K562 (cell line): ENCODE measurements around the gene ANKS4B. TPM values are rescaled to one million over a fixed set of nuclear protein-coding genes. Genes with fewer than 3 reads are reported as not detected.

Experiments used
- ATAC-seq: fragments of 200-7000 bp; cut with Tn5 transposase; 3 replicates; pipeline ENCODE4 v1.9.1; 2020; ENCODE audit warnings: moderate library complexity
- BruUV-seq: library from RNA; stranded (reverse); fragments of 400-500 nt; replicated peaks from 2 replicates; lab custom pipeline; 2021; lab: Mats Ljungman, UMichigan
- CTCF ChIA-PET: fragments of 300-600 bp; formaldehyde crosslinking; extraction: SDS; loops from one replicate; lab custom pipeline; 2021; ENCODE audit warnings: low intra/inter-chr PET ratio; lab: Yijun Ruan, JAX
- POLR2A ChIA-PET: fragments of 300-600, 350-650 bp; sonication (Branson Sonifier 250); formaldehyde crosslinking; extraction: SDS; loops from one replicate; lab custom pipeline; 2021; ENCODE audit warnings: antibody characterized with exemption, inconsistent platforms; lab: Yijun Ruan, JAX
- DNase-seq, 4 experiments: peaks; one replicate each; pipeline versions ENCODE4 v3.0.0 to v3.0.0-alpha.2; 2011 to 2018; ENCODE audit warnings: low spot score in 3 of 4, mixed read lengths in 3 of 4; ENCODE audit errors: extremely low read depth in 1 of 4
- FAIRE-seq: peaks from 2 replicates; lab custom pipeline; 2011; peaks lifted over from hg19 to GRCh38; lab: Jason Lieb, UNC
- H2AFZ ChIP-seq: 2 replicates; pipeline ENCODE4 v1.6.0; 2011; ENCODE audit warnings: low read depth, low read length, control low read depth, inconsistent platforms
- H3K27ac ChIP-seq: fragments of 200-600 bp; 3 replicates; pipeline ENCODE4 v1.8.0; 2011; ENCODE audit warnings: low read depth, mild to moderate bottlenecking, control low read depth, inconsistent platforms, low read length, moderate library complexity, mixed read lengths; ENCODE audit errors: extremely low read depth
- H3K27me3 ChIP-seq, 2 experiments: fragments of 300-600 bp in 1 of 2; 2 replicates in 1 of 2; 3 replicates in 1 of 2; pipeline versions ENCODE4 v1.6.0 to v1.8.0; 2011; ENCODE audit warnings: inconsistent platforms in 2 of 2, low read length in 2 of 2, mild to moderate bottlenecking in 1 of 2, mixed read lengths in 1 of 2, moderate library complexity in 1 of 2; ENCODE audit not compliant: control insufficient read depth in 2 of 2, insufficient read depth in 2 of 2
- H3K36me3 ChIP-seq: fragments of 300-600 bp; 3 replicates; pipeline ENCODE4 v1.8.0; 2011; ENCODE audit warnings: mild to moderate bottlenecking, low read length, inconsistent platforms; ENCODE audit not compliant: control insufficient read depth, insufficient read depth
- H3K4me1 ChIP-seq, 2 experiments: fragments of 200-600 bp in 1 of 2; replicated peaks in 1 of 2; 2 replicates in 1 of 2; 3 replicates in 1 of 2; pipeline versions ENCODE4 v1.5.1 to v1.8.0; 2011; ENCODE audit warnings: inconsistent platforms in 2 of 2, low read length in 2 of 2, mild to moderate bottlenecking in 1 of 2, mixed read lengths in 1 of 2, moderate library complexity in 1 of 2; ENCODE audit not compliant: control insufficient read depth in 2 of 2, insufficient read depth in 2 of 2
- H3K4me2 ChIP-seq: 2 replicates; pipeline ENCODE4 v1.6.1; 2011; ENCODE audit warnings: low read length, control low read depth, inconsistent platforms, mixed read lengths; ENCODE audit not compliant: insufficient read depth
- H3K4me3 ChIP-seq: fragments of 200-600 bp; sonication (generic), shearing (Covaris generic); 2 replicates; pipeline ENCODE4 v1.5.1; 2016; ENCODE audit warnings: control low read depth, inconsistent platforms
- H3K79me2 ChIP-seq: fragments of 200-600 bp; 3 replicates; pipeline ENCODE4 v1.8.0; 2011; ENCODE audit warnings: low read length, inconsistent platforms; ENCODE audit not compliant: control insufficient read depth, insufficient read depth
- H3K9ac ChIP-seq, 2 experiments: 2 replicates each; pipeline versions ENCODE4 v1.6.0 to v1.6.1; 2011; ENCODE audit warnings: low read depth in 2 of 2, low read length in 2 of 2, control low read depth in 1 of 2, inconsistent platforms in 1 of 2, mild to moderate bottlenecking in 1 of 2, mixed read lengths in 1 of 2; ENCODE audit not compliant: insufficient read depth in 1 of 2
- H3K9me1 ChIP-seq: one replicate; pipeline ENCODE4 v1.6.0; 2011; ENCODE audit warnings: inconsistent platforms, mild to moderate bottlenecking, low read length, moderate library complexity; ENCODE audit not compliant: control insufficient read depth, insufficient read depth
- H3K9me3 ChIP-seq: replicated peaks from 2 replicates; pipeline ENCODE4 v1.5.1; 2011; ENCODE audit warnings: low read depth, low read length, inconsistent platforms; ENCODE audit not compliant: control insufficient read depth, insufficient read depth
- H4K20me1 ChIP-seq: replicated peaks from 2 replicates; pipeline ENCODE4 v1.6.1; 2011; ENCODE audit warnings: low read length, inconsistent platforms, mixed read lengths; ENCODE audit not compliant: control insufficient read depth, insufficient read depth
- BHLHE40 ChIP-seq: IDR thresholded peaks from 2 replicates; pipeline ENCODE4 v1.6.1; 2011; ENCODE audit warnings: low read length, improper control_type of control experiment
- BRCA1 ChIP-seq, 2 experiments: fragments of 450-650 bp in 1 of 2; sonication (generic) in 1 of 2; formaldehyde crosslinking in 1 of 2; IDR thresholded peaks; 2 replicates each; pipeline versions ENCODE4 v1.5.0 to v1.6.1; 2017 to 2020; ENCODE audit warnings: mild to moderate bottlenecking in 1 of 2, missing genetic modification reagents in 1 of 2
- CBX5 ChIP-seq: IDR thresholded peaks from 2 replicates; pipeline ENCODE4 v1.6.1; 2014; ENCODE audit warnings: low read depth, borderline replicate concordance
- CXXC5 ChIP-seq: fragments of 250-450 bp; sonication (Bioruptor Pico); IDR thresholded peaks from 2 replicates; pipeline ENCODE4 v1.8.0; 2022; ENCODE audit warnings: inconsistent platforms, mild to moderate bottlenecking, moderate library complexity
- DDX20 ChIP-seq: fragments of 450-650 bp; IDR thresholded peaks from 2 replicates; pipeline ENCODE4 v1.6.1; 2016; ENCODE audit warnings: missing genetic modification characterization, low read depth, mild to moderate bottlenecking, missing compliant biosample characterization, moderate library complexity
- ELF4 ChIP-seq: fragments of 450-650 bp; formaldehyde crosslinking; IDR thresholded peaks from 2 replicates; pipeline ENCODE4 v1.4.0; 2022; ENCODE audit warnings: missing genetic modification characterization
- EWSR1 ChIP-seq: fragments of 450-650 bp; IDR thresholded peaks from 2 replicates; pipeline ENCODE4 v1.6.1; 2018; ENCODE audit warnings: borderline replicate concordance, mild to moderate bottlenecking, low read depth, moderate library complexity; ENCODE audit not compliant: partially characterized antibody
- FIP1L1 ChIP-seq: fragments of 200-400 bp; formaldehyde crosslinking; IDR thresholded peaks from 2 replicates; pipeline ENCODE4 v1.6.1; 2018; ENCODE audit warnings: mild to moderate bottlenecking, low read depth, low read length; ENCODE audit not compliant: poor library complexity, severe bottlenecking
- KLF6 ChIP-seq: fragments of 250-450 bp; sonication (Bioruptor Pico); IDR thresholded peaks from 2 replicates; pipeline ENCODE4 v1.4.0; 2020; ENCODE audit warnings: mild to moderate bottlenecking, moderate library complexity, borderline replicate concordance
- LEF1 ChIP-seq: fragments of 450-650 bp; IDR thresholded peaks from 2 replicates; pipeline ENCODE4 v1.6.1; 2016; ENCODE audit warnings: mild to moderate bottlenecking
- MXI1 ChIP-seq: IDR thresholded peaks from 2 replicates; pipeline ENCODE4 v1.6.1; 2011; ENCODE audit warnings: low read depth, mild to moderate bottlenecking, improper control_type of control experiment, low read length
- ZBTB8A ChIP-seq: fragments of 450-650 bp; IDR thresholded peaks from 2 replicates; pipeline ENCODE4 v1.6.1; 2018; ENCODE audit warnings: mild to moderate bottlenecking, moderate library complexity; ENCODE audit not compliant: partially characterized antibody
- ZKSCAN8 ChIP-seq: fragments of 200-800 bp; sonication (Bioruptor generic); IDR thresholded peaks from 2 replicates; pipeline ENCODE4 v1.6.1; 2016; ENCODE audit warnings: missing genetic modification characterization, missing compliant biosample characterization
- ZNF584 ChIP-seq: fragments of 200-800 bp; sonication (Bioruptor generic); IDR thresholded peaks from 2 replicates; pipeline ENCODE4 v1.6.1; 2016; ENCODE audit warnings: low read depth, mild to moderate bottlenecking, missing genetic modification characterization, missing compliant biosample characterization
- ZNF668 ChIP-seq: fragments of 250-450 bp; sonication (Bioruptor Pico); IDR thresholded peaks from 2 replicates; pipeline ENCODE4 v1.8.0; 2022; ENCODE audit warnings: mild to moderate bottlenecking, inconsistent platforms
- ZZZ3 ChIP-seq: fragments of 450-650 bp; IDR thresholded peaks from 2 replicates; pipeline ENCODE4 v1.6.1; 2016; ENCODE audit warnings: antibody characterized with exemption, mild to moderate bottlenecking, moderate library complexity
- WGBS: fragments of 100-300 bp; shearing (Covaris generic); methylation state at CpG from one replicate; pipeline ENCODE4 v1.1.6; 2016; ENCODE audit warnings: low coverage, mixed read lengths; ENCODE audit not compliant: insufficient coverage; ENCODE audit errors: missing lambda C conversion rate; 5-methylcytosine and 5-hydroxymethylcytosine counted together
- in situ Hi-C: fragments of 300-500 bp; cut with MboI; formaldehyde crosslinking; loops from 4 replicates; pipeline ENCODE4 v1.15.0; 2018; ENCODE audit warnings: inconsistent platforms, mixed read lengths
- intact Hi-C: fragments of 100-400 bp; cut with micrococcal nuclease; formaldehyde crosslinking; loops from 2 replicates; pipeline ENCODE4 v1.14.2; 2022
- polyA plus RNA-seq, 8 experiments: library from polyadenylated mRNA; depleted of rRNA in 4 of 8; stranded (reverse) in 5 of 8; unstranded in 3 of 8; fragments of >200 nt; fragmentation: Nextera tagmentation in 2 of 8; fragmentation: Illumina TruSeq in 1 of 8; extraction: Ambion mirVana in 2 of 8; extraction: Trizol in 1 of 8; gene quantifications; 2 replicates each; pipeline versions ENCODE4 v1.2.1 to v1.2.3, GENCODE V29; 2011 to 2014; ENCODE audit warnings: inconsistent platforms in 1 of 8, missing spikeins in 1 of 8
- total RNA-seq, 7 experiments: library from RNA; depleted of rRNA in 6 of 7; stranded (reverse); fragments of >200 nt in 6 of 7; fragmentation: Illumina TruSeq in 2 of 7; extraction: Trizol in 2 of 7; gene quantifications; 2 replicates each; pipeline versions ENCODE4 v1.2.1 to v1.2.3, GENCODE V29; 2011 to 2021; ENCODE audit warnings: low replicate concordance in 1 of 7
- TF ChIP-seq, protein P1 (sequence below): fragments of 250-450 bp; sonication (Bioruptor Pico); IDR thresholded peaks from 2 replicates; pipeline ENCODE4 v1.4.0; 2020; ENCODE audit warnings: mild to moderate bottlenecking, moderate library complexity

The ANKS4B gene
- total and polyA plus RNA-seq, 9 of the 15 experiments (the other 6 are each of a cell fraction or from before 2014, with no cell fraction given): not detected

DNA sequence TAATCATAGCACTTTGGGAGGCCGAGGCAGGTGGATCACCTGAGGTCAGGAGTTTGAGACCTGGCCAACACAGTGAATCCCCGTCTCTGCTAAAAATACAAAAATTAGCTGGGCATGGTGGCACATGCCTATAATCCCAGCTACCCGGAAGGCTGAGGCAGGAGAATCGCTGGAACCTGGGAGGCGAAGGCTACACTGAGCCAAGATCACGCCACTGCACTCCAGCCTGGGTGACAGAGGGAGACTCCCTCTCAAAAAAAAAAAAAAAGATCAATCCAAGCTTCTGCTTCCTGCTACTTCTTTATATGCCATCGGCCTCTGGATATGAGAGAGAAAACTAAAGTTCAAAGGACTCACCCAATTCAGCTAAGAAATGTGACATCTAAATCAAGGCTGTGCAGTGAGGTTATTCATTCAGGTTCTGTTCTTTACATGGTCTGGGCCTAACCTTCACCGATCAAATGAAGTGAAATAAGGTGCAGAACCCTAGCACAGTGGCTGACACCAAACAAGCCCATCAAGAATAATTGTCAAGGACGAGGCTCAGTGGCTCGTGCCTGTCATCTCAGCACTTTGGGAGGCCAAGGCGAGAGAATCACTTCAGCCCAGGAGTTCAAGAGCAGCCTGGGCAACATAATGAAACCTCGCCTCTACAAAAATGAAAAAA is 47.7 kb upstream of the ANKS4B start (continued):
- TF ChIP-seq DDX20 (tag) (no peak), ELF4 (CRISPR knock-in tag) (no peak), EWSR1 (no peak), ZZZ3 (no peak)
- TF ChIP-seq, protein P1, sequence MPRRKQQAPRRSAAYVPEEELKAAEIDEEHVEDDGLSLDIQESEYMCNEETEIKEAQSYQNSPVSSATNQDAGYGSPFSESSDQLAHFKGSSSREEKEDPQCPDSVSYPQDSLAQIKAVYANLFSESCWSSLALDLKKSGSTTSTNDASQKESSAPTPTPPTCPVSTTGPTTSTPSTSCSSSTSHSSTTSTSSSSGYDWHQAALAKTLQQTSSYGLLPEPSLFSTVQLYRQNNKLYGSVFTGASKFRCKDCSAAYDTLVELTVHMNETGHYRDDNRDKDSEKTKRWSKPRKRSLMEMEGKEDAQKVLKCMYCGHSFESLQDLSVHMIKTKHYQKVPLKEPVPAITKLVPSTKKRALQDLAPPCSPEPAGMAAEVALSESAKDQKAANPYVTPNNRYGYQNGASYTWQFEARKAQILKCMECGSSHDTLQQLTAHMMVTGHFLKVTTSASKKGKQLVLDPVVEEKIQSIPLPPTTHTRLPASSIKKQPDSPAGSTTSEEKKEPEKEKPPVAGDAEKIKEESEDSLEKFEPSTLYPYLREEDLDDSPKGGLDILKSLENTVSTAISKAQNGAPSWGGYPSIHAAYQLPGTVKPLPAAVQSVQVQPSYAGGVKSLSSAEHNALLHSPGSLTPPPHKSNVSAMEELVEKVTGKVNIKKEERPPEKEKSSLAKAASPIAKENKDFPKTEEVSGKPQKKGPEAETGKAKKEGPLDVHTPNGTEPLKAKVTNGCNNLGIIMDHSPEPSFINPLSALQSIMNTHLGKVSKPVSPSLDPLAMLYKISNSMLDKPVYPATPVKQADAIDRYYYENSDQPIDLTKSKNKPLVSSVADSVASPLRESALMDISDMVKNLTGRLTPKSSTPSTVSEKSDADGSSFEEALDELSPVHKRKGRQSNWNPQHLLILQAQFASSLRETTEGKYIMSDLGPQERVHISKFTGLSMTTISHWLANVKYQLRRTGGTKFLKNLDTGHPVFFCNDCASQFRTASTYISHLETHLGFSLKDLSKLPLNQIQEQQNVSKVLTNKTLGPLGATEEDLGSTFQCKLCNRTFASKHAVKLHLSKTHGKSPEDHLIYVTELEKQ (CRISPR knock-in tag): no peak

DNA sequence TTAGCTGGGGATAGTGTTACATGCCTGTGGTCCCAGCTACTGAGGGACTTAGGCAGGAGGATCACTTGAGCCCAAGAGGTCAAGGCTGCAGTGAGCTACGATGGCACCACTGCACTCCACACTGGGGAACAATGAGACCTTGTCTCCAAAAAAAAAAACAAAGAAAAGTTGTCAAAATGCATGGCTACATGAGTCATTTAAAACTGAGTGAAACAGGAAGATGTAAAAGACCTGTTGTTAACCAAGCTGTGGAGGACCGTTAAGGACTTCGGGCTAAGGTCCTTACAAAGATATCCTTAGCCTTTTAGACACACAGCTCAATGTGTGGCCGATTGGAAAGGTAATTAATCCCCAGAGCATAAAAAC is 47.2 kb upstream of the ANKS4B start:
- TF ChIP-seq MXI1 (no peak), CBX5 (no peak), ZNF668 (CRISPR knock-in tag) (no peak), FIP1L1 (no peak), KLF6 (CRISPR knock-in tag) (no peak), BRCA1 (IDR thresholded peaks at IDR 0.05) (no peak), BRCA1 (CRISPR knock-in tag; IDR thresholded peaks at IDR 0.05) (no peak), ZKSCAN8 (CRISPR knock-in tag) (no peak), BHLHE40 (no peak), ZBTB8A (no peak), LEF1 (no peak), ZNF584 (CRISPR knock-in tag) (no peak), CXXC5 (CRISPR knock-in tag) (no peak)
- Histone ChIP-seq H3K9me1 (no peaks in the 10 kb centered on the region), H3K36me3 (no peaks in the 10 kb centered on the region; the same call in 1 of the 3 replicates), H3K9ac (no peak overlapping the region), H3K4me2 (no peak overlapping the region), H2AFZ (no peak overlapping the region), H3K4me1 (peaks cover 5 to 8% of the 10 kb centered on the region in 2 experiments; a peak in 3 of 5 replicates), H3K27ac (no peak overlapping the region), H4K20me1 (peaks cover 3% of the 10 kb centered on the region; the same call in 1 of the 2 replicates), H3K4me3 (no peak overlapping the region), H3K27me3 (no peaks in the 10 kb centered on the region), H3K79me2 (no peaks in the 10 kb centered on the region), H3K9me3 (0 out of 2 replicates have a peak, but pooled peaks cover 3% of the 10 kb centered on the region)
- intact Hi-C loops: loop anchor here (10.0 kb wide), 1 partner anchor 1138 kb away; no protein-coding TSS in a partner anchor
- BruUV-seq: no TSS peak
- POLR2A ChIA-PET: interaction anchor here (0.6 to 1.1 kb wide), 4 partner anchors 8 to 120 kb away, joined by 3 to 4 read pairs (median 3); no protein-coding TSS in a partner anchor
- no peak for FAIRE-seq
- no peak for ATAC-seq
- DNase-seq: no peak
- WGBS: 39% methylated on average over 4 of the region's 4 CpGs
- in situ Hi-C loops: loop anchor here (5.0 to 10.0 kb wide), 2 partner anchors 111 to 1508 kb away; no protein-coding TSS in a partner anchor
- CTCF ChIA-PET: no interaction called here
